CD4-positive, CD25-positive, alpha-beta regulatory T cell (primary cell): ENCODE data around the gene ZFAND3. TPM values are rescaled to one million over a fixed set of nuclear protein-coding genes. Genes with fewer than 3 reads are reported as not detected.

Source experiments
- ATAC-seq, 2 donors: fragments of 150-1000 bp; cut with Tn5 transposase; one replicate each; pipeline ENCODE4 v1.10.0; 2021; ENCODE audit warnings: low read depth in 2 of 2, moderate number of reproducible peaks in 2 of 2, moderate library complexity in 1 of 2
- DNase-seq, 3 donors: peaks; one replicate each; pipeline versions ENCODE4 v3.0.0 to v3.0.0-alpha.2; 2012 to 2022; ENCODE audit warnings: mixed read lengths in 1 of 3
- H3K27ac ChIP-seq: one replicate; pipeline ENCODE4 v1.7.0; 2013; ENCODE audit warnings: mild to moderate bottlenecking, low read length; ENCODE audit not compliant: insufficient read depth, poor library complexity, severe bottlenecking
- H3K27me3 ChIP-seq: one replicate; pipeline ENCODE4 v1.7.0; 2013; ENCODE audit warnings: low read length; ENCODE audit not compliant: control insufficient read depth, insufficient read depth
- H3K36me3 ChIP-seq: one replicate; pipeline ENCODE4 v1.7.0; 2013; ENCODE audit warnings: mild to moderate bottlenecking, low read length, moderate library complexity; ENCODE audit not compliant: control insufficient read depth, insufficient read depth
- H3K4me1 ChIP-seq: 2 replicates; pipeline ENCODE4 v1.7.0; 2013; ENCODE audit warnings: mild to moderate bottlenecking, low read length; ENCODE audit not compliant: insufficient read depth, control insufficient read depth, poor library complexity, severe bottlenecking
- H3K4me3 ChIP-seq: one replicate; pipeline ENCODE4 v1.7.0; 2013; ENCODE audit warnings: low read depth, mild to moderate bottlenecking, low read length, moderate library complexity
- H3K9me3 ChIP-seq, 2 experiments: 1 replicate in 1 of 2; 2 replicates in 1 of 2; pipeline ENCODE4 v1.7.0; 2013; ENCODE audit warnings: low read length in 2 of 2, mild to moderate bottlenecking in 1 of 2, moderate library complexity in 1 of 2; ENCODE audit not compliant: control insufficient read depth in 2 of 2
- H3K27ac Mint-ChIP-seq, 3 donors: one replicate each; pipeline ENCODE4 v1.8.0; 2020 to 2022; ENCODE audit warnings: mild to moderate bottlenecking in 3 of 3, mixed read lengths in 3 of 3, moderate library complexity in 2 of 3
- H3K27me3 Mint-ChIP-seq: one replicate; pipeline ENCODE4 v1.8.0; 2022; ENCODE audit warnings: mild to moderate bottlenecking, mixed read lengths
- H3K36me3 Mint-ChIP-seq: one replicate; pipeline ENCODE4 v1.8.0; 2020; ENCODE audit warnings: mixed read lengths
- H3K4me1 Mint-ChIP-seq, 4 donors: one replicate each; pipeline ENCODE4 v1.8.0; 2020 to 2022; ENCODE audit warnings: mixed read lengths in 4 of 4, mild to moderate bottlenecking in 1 of 4
- H3K4me3 Mint-ChIP-seq, 4 donors: one replicate each; pipeline ENCODE4 v1.8.0; 2020 to 2022; ENCODE audit warnings: mild to moderate bottlenecking in 4 of 4, mixed read lengths in 4 of 4, moderate library complexity in 3 of 4
- H3K9me3 Mint-ChIP-seq, 7 donors: one replicate each; pipeline ENCODE4 v1.8.0; 2020 to 2022; ENCODE audit warnings: mixed read lengths in 7 of 7, mild to moderate bottlenecking in 3 of 7, moderate library complexity in 2 of 7
- polyA plus RNA-seq, 4 donors: library from polyadenylated mRNA; unstranded; fragments of 300-500 nt; fragmentation: Illumina TruSeq; gene quantifications; one replicate each; pipeline ENCODE4 v1.2.3, GENCODE V29; 2021
- total RNA-seq: library from RNA; stranded (reverse); gene quantifications from one replicate; pipeline ENCODE4 v1.2.3, GENCODE V29; 2022

ZFAND3 gene
- total and polyA plus RNA-seq, 5 donors from 2014 or later, result 3.5 to 60.0 (median 5.1) TPM

GRCh38 chr6:37936150-37936549 is 116.6 kb downstream of the ZFAND3 start:
- peak overlapping the region in 1 of 3 donors; percentile 22 for H3K27ac Mint-ChIP-seq
- H3K4me1 Mint-ChIP-seq, result peaks cover 26 to 47% (median 42%) of the 10 kb centered on the region in 4 donors

GRCh38 chr6:37936906-37937305 is 117.4 kb downstream of the ZFAND3 start:
- Histone ChIP-seq H3K9me3 (no peaks in the 10 kb centered on the region), H3K4me1 (peaks cover 9% of the 10 kb centered on the region), H3K4me3 (peak overlapping the region; percentile 5), H3K27me3 (no peaks in the 10 kb centered on the region), H3K27ac (no peak overlapping the region), H3K36me3 (peaks cover 2% of the 10 kb centered on the region)
- DNase-seq, result peak in 1 of 3 donors; percentile 22
- peaks cover 23% of the 10 kb centered on the region for H3K36me3 Mint-ChIP-seq
- H3K4me3 Mint-ChIP-seq, result peak overlapping the region in 1 of 4 donors; percentile 43
- peak in 1 of 2 donors; percentile 31 for ATAC-seq
- H3K27ac Mint-ChIP-seq, result no peak overlapping the region
- no peaks in the 10 kb centered on the region for H3K27me3 Mint-ChIP-seq
- peaks cover 0 to 2% (median 0%) of the 10 kb centered on the region in 7 donors for H3K9me3 Mint-ChIP-seq
- H3K4me1 Mint-ChIP-seq, result peaks cover 26 to 44% (median 39%) of the 10 kb centered on the region in 4 donors

More at GRCh38 chr6:37936150-37936549, 116.6 kb downstream of the ZFAND3 start:
- Histone ChIP-seq H3K36me3 (peaks cover 2% of the 10 kb centered on the region), H3K27ac (no peak overlapping the region), H3K27me3 (no peaks in the 10 kb centered on the region), H3K9me3 (no peaks in the 10 kb centered on the region), H3K4me1 (peaks cover 9% of the 10 kb centered on the region), H3K4me3 (no peak overlapping the region)
- peak overlapping the region in 1 of 4 donors; percentile 28 for H3K4me3 Mint-ChIP-seq
- no peak for ATAC-seq
- peaks cover 27% of the 10 kb centered on the region for H3K36me3 Mint-ChIP-seq
- no peak for DNase-seq
- H3K27me3 Mint-ChIP-seq, result no peaks in the 10 kb centered on the region
- peaks cover 0 to 2% (median 0%) of the 10 kb centered on the region in 7 donors for H3K9me3 Mint-ChIP-seq

- peaks cover 0 to 2% (median 0%) of the 10 kb centered on the region in 7 donors for H3K9me3 Mint-ChIP-seq
- ATAC-seq (no peak), DNase-seq (no peak)
- H3K4me1 Mint-ChIP-seq, result peaks cover 32 to 52% (median 45%) of the 10 kb centered on the region in 4 donors
- no peaks in the 10 kb centered on the region for H3K27me3 Mint-ChIP-seq
- peaks cover 15% of the 10 kb centered on the region for H3K36me3 Mint-ChIP-seq
- H3K27ac Mint-ChIP-seq, result no peak overlapping the region
- Histone ChIP-seq H3K4me1 (peaks cover 9% of the 10 kb centered on the region), H3K36me3 (peaks cover 2% of the 10 kb centered on the region), H3K27ac (no peak overlapping the region), H3K9me3 (no peaks in the 10 kb centered on the region), H3K4me3 (no peak overlapping the region), H3K27me3 (no peaks in the 10 kb centered on the region)
- H3K4me3 Mint-ChIP-seq, result no peak overlapping the region
Measured at GRCh38 chr6:37938909-37939308, 119.4 kb downstream of the ZFAND3 start.

- no peak overlapping the region for H3K4me3 Mint-ChIP-seq
- H3K27me3 Mint-ChIP-seq, result no peaks in the 10 kb centered on the region
- peaks cover 27 to 57% (median 50%) of the 10 kb centered on the region in 4 donors for H3K4me1 Mint-ChIP-seq
- ATAC-seq (no peak), DNase-seq (no peak)
- Histone ChIP-seq H3K4me3 (no peak overlapping the region), H3K27ac (no peak overlapping the region), H3K9me3 (no peaks in the 10 kb centered on the region), H3K27me3 (no peaks in the 10 kb centered on the region), H3K36me3 (peaks cover 2% of the 10 kb centered on the region), H3K4me1 (peaks cover 9% of the 10 kb centered on the region)
- no peaks in the 10 kb centered on the region for H3K9me3 Mint-ChIP-seq
- peaks cover 11% of the 10 kb centered on the region for H3K36me3 Mint-ChIP-seq
- no peak overlapping the region for H3K27ac Mint-ChIP-seq
Measured at GRCh38 chr6:37940074-37940847, 120.7 kb downstream of the ZFAND3 start.

GRCh38 chr6:37941871-37942270 is 122.3 kb downstream of the ZFAND3 start:
- ATAC-seq (no peak), DNase-seq (no peak)
- H3K27me3 ChIP-seq, result no peaks in the 10 kb centered on the region
- Mint-ChIP-seq H3K27ac (no peak overlapping the region), H3K9me3 (peaks cover 0 to 2% (median 0%) of the 10 kb centered on the region in 7 donors), H3K4me1 (peaks cover 26 to 58% (median 49%) of the 10 kb centered on the region in 4 donors), H3K4me3 (no peak overlapping the region), H3K27me3 (no peaks in the 10 kb centered on the region), H3K36me3 (peaks cover 7% of the 10 kb centered on the region)
- peaks cover 3% of the 10 kb centered on the region for H3K4me1 ChIP-seq
- H3K4me3 ChIP-seq, result no peak overlapping the region
- H3K36me3 ChIP-seq, result peaks cover 2% of the 10 kb centered on the region
- no peaks in the 10 kb centered on the region for H3K9me3 ChIP-seq
- no peak overlapping the region for H3K27ac ChIP-seq

GRCh38 chr6:37942606-37943376 is 123.3 kb downstream of the ZFAND3 start:
- H3K4me3 Mint-ChIP-seq, result peak overlapping the region in 1 of 4 donors; percentile 43
- Histone ChIP-seq H3K4me3 (no peak overlapping the region), H3K27ac (no peak overlapping the region), H3K36me3 (peaks cover 2% of the 10 kb centered on the region), H3K9me3 (no peaks in the 10 kb centered on the region), H3K27me3 (no peaks in the 10 kb centered on the region), H3K4me1 (no peaks in the 10 kb centered on the region)
- no peaks in the 10 kb centered on the region for H3K27me3 Mint-ChIP-seq
- H3K9me3 Mint-ChIP-seq, result peaks cover 0 to 2% (median 0%) of the 10 kb centered on the region in 7 donors
- peaks cover 25 to 59% (median 45%) of the 10 kb centered on the region in 4 donors for H3K4me1 Mint-ChIP-seq
- H3K27ac Mint-ChIP-seq, result no peak overlapping the region
- no peak for DNase-seq
- no peak for ATAC-seq
- peaks cover 5% of the 10 kb centered on the region for H3K36me3 Mint-ChIP-seq

- peak overlapping the region in 1 of 4 donors; percentile 43 for H3K4me3 Mint-ChIP-seq
- H3K4me1 Mint-ChIP-seq, result peaks cover 25 to 60% (median 43%) of the 10 kb centered on the region in 4 donors
- no peaks in the 10 kb centered on the region for H3K27me3 ChIP-seq
- H3K4me1 ChIP-seq, result no peaks in the 10 kb centered on the region
- peaks cover 2% of the 10 kb centered on the region for H3K36me3 ChIP-seq
- no peak overlapping the region for H3K4me3 ChIP-seq
- H3K9me3 Mint-ChIP-seq, result peaks cover 0 to 6% (median 1%) of the 10 kb centered on the region in 7 donors
- H3K27ac Mint-ChIP-seq, result no peak overlapping the region
- no peaks in the 10 kb centered on the region for H3K9me3 ChIP-seq
- DNase-seq (no peak), ATAC-seq (no peak)
- H3K36me3 Mint-ChIP-seq, result peaks cover 8% of the 10 kb centered on the region
- H3K27ac ChIP-seq, result no peak overlapping the region
- H3K27me3 Mint-ChIP-seq, result no peaks in the 10 kb centered on the region
Measured at GRCh38 chr6:37943436-37944058, 124.0 kb downstream of the ZFAND3 start.
